Inferior parietal cortex (tissue), 1 donor: ENCODE results near the gene L1TD1.
"Not testable (repeated sequence)": the region's sequence is repeated elsewhere in the genome, so short reads cannot be mapped to it uniquely, and the experiment has no call there.

ENCODE experiments used
- DNase-seq: peaks from one replicate; pipeline ENCODE4 v3.0.0-alpha.2; 2016; ENCODE audit errors: extremely low spot score

L1TD1 gene, protein sequence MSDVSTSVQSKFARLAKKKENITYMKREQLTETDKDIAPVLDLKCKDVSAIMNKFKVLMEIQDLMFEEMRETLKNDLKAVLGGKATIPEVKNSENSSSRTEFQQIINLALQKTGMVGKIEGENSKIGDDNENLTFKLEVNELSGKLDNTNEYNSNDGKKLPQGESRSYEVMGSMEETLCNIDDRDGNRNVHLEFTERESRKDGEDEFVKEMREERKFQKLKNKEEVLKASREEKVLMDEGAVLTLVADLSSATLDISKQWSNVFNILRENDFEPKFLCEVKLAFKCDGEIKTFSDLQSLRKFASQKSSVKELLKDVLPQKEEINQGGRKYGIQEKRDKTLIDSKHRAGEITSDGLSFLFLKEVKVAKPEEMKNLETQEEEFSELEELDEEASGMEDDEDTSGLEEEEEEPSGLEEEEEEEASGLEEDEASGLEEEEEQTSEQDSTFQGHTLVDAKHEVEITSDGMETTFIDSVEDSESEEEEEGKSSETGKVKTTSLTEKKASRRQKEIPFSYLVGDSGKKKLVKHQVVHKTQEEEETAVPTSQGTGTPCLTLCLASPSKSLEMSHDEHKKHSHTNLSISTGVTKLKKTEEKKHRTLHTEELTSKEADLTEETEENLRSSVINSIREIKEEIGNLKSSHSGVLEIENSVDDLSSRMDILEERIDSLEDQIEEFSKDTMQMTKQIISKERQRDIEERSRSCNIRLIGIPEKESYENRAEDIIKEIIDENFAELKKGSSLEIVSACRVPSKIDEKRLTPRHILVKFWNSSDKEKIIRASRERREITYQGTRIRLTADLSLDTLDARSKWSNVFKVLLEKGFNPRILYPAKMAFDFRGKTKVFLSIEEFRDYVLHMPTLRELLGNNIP

GRCh38 chr1:62194651-62195544, at the start of gene L1TD1:
TSS of gene L1TD1 (plus strand) at chr1:62194849. CDS start at chr1:62206629, 11,780 bp downstream.
- DNase-seq = no peak

DNA sequence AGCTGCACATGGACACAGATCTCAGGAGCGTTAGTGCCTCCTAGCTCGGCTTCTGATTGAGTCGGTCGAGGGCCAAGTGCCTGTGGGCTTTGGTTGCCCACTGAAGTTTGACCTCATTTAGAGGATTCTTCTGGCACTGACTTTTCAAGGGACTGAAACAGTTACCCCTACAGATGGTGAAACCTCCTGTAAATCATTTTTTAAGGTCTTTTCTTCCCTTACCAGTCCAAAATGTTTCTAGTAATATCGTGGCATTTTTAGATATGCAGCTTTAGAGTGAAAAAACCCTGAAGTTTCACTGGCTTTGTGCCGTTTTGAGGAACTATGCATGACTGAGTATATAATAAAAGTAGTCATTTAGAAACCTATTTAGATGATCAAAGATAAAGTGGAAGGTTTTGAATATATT, 34.7 kb upstream of the L1TD1 start:
- DNase-seq = no peak

DNA sequence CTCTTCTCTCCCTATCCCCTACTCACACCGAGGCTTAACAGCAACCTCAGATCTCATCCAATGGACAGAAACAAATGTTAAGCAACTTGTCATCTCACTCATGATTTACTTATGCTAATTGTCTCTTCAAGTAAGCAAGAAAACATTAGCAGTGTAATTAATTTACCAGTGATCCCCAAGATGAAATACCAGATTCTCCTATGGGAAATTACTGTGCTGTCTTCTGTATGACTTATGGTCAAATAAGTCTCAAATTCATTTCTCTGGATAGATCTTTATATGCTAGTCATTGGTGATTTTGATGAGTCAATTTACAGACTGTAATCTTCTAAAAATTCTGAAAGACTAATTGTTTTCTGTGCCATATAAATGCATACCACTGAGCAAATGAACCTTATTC, 32.9 kb upstream of the L1TD1 start:
- DNase-seq = no peak

GRCh38 chr1:62170380-62170779, 24.3 kb upstream of the L1TD1 start:
- not testable (repeated sequence) for DNase-seq

DNA sequence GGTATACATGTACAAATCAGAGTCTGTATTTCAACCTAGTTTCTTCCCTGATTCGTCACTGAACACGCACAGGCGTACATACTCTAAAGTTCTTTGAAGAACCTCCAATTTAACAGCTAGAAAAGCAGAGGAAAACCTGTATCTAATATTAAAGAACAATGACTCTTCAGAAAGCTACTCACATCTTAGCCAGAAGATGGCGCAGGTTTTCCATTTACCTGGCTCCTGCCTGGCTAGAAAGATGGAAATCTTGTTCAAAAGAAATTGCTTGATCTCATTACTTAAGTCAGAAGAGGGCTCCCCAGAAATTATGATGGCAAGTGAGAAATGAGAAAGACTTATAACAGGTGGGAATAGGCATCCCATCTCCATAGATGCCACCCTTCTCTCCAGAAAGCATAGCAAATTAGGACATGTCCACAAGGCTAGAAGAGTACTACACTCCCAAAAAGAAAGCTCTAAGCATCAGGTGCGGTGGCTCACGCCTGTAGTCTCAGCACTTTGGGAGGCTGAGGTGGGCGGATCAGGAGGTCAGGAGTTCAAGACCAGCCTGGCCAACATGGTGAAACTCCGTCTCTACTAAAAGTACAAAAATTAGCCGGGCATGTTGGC, 19.0 kb upstream of the L1TD1 start:
- DNase-seq = peak; percentile 81

DNA sequence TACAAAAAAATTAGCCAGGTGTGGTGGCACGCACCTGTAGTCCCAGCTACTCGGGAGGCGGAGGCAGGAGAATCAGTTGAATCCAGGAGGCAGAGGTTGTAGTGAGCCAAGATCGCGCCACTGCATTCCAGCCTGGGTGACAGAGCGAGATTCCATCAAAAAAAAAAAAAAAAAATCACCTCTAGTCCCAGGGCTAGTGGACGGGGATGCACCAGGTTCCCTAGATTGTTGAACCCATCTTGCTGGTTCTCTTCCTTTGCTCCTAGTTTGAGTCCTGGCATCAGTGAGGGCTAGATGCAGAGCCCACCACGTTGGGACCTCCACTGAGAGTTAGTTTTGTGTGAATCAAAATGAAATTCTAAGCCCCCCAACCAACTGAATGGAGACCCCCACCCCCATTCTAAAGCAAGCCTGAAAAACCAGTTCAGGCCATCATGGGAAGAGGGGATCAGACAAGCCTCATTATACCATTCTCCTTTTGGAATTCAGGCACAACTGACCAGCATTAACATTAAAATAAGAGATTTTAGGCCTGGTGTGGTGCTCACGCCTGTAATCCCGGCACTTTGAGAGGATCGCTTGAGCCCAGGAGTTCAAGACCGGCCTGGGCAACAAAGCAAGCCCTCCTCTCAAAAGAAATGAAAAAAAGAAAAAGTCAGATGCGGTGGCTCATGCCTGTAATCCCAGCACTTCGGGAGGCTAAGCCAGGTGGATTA, 17.9 kb upstream of the L1TD1 start:
- DNase-seq = no peak

DNA sequence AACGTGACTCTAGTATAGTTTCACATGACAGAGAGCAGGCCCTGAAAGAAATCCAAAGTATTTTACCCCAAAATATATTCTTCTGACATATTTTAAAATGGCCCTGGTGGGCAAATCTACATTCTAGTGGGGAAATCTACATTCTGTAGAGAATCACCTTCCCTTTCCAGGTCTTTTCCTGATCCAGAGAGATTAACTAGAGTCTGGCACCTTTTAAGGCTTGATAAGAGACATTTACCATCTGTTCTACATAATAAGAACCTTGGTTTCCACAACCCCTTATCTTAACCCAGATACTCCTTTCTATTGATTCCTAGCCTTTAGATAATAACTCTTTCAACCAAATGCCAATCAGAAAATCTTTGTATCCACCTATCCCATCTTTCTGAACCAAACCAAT, 17.0 kb upstream of the L1TD1 start:
- no peak for DNase-seq

GRCh38 chr1:62178372-62178771, 16.3 kb upstream of the L1TD1 start:
- no peak for DNase-seq

GRCh38 chr1:62180054-62180453, 14.6 kb upstream of the L1TD1 start:
- DNase-seq = not testable (repeated sequence)

DNA sequence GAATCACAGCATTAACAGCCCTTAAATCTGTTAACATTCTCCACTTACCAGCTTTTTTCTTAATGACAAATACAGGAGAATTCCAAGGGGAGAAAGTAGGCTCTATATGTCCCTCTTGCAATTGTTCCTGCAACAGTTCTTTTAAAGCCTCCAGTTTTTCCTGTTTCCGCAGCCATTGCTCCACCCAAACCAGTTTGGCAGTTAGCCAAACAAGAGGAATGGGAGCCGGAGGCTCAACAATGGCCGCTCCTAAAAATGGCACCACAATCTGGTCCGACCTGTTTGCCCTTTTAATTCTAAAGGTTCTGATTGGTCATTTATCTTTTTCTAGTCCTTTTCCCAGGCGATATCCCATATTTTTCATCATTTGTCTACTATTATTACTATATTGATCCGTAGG, 14.0 kb upstream of the L1TD1 start:
- no peak for DNase-seq

GRCh38 chr1:62181532-62181931, 13.1 kb upstream of the L1TD1 start:
- DNase-seq = no peak

DNA sequence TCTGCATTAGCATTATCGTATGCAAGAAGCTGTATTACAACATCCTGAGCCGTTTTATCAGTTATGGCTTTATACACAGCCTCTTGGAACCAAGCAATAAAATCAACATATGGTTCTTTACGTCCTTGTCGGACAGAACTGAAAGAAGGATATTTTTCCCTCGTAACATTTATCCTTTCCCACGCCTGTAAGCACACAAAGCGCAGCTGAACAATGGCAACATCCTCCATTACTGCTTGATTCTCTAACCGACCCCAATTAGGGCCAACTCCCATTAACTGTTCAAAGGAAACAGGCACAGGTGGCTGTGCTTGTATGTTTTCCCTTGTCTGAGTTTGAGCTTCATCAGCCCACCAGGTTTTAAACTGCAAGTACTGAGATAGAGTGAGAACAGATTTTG, 12.5 kb upstream of the L1TD1 start:
- not testable (repeated sequence) for DNase-seq

DNA sequence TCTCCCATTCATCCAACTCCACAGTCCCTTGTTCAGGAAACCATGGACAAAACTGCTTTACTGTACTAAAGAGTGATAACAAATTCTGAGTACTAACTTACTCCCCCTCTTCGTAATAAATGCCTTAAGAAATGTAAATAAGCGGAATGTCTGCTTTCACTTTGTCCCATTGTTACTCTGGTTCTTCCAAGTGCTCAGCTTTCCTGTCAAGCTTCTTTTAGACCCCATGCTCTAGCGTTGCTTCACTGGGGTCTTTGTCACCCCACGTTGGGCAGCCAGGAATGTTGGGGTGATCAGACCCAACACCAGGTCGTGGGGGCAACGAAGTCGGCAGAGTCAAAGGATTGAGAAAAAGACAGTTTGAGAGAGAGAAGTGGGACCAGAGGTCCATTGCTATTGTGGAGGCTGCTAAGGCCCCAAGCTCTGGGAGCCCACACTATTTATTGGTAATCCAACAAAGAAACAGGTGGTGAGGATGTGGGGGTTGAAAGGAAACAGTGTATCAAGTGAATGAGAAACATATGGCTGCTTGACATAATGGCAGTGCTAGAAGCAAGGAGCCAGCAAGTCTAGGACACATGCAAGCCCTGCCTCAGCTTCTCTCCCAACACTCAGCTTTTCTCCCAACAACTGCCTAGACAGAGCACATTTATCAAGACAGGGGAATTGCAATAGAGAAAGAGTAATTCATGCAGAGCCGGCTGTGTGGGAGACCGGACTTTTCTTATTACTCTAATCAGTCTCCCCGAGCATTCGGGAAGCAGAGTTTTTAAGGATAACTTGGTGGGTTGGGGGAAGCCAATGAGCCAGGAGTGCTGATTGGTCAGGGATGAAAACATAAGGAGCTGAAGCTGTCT, 11.3 kb upstream of the L1TD1 start:
- DNase-seq = not testable (repeated sequence)

GRCh38 chr1:62184336-62184735, 10.3 kb upstream of the L1TD1 start:
- no peak for DNase-seq

DNA sequence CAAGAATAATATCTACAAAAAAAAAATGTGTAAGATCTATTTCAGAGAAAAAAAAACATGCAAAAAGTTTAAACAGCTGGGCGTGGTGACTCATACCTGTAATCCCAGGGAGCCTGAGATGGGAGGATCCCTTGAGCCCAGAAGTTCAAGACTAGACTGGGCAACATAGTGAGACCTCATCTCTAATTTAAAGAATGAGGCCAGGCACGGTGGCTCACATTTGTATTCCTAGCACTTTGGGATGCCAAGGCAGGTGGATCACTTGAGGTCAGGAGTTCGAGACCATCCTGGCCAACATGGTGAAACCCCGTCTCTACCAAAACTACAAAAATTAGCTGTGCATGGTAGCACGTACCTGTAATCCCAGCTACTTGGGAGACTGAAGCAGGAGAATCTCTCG, 9.4 kb upstream of the L1TD1 start:
- not testable (repeated sequence) for DNase-seq

- DNase-seq = no peak
These were observed 9.0 kb upstream of the L1TD1 start for GRCh38 chr1:62185677-62186076.

DNA sequence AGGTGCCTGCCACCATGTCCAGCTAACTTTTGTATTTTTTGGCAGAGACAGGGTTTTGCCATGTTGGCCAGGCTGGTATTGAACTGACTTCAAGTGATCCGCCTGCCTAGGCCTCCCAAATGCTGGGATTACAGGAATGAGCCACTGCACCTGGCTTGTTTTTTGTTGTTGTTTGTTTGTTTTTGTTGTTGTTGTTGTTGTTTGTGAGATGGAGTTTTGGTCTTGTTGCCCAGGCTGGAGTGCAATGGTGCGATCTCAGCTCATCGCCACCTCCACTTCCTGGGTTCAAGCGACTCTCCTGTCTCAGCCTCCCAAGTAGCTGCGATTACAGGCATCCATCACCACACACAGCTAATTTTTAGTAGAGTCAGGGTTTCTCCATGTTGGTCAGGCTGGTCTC, 7.1 kb upstream of the L1TD1 start:
- no peak for DNase-seq

GRCh38 chr1:62188111-62188510, 6.5 kb upstream of the L1TD1 start:
- DNase-seq = no peak

- DNase-seq = no peak
These were observed 1.5 kb downstream of the L1TD1 start for GRCh38 chr1:62196086-62196690.
